Nephron (organoid): Measurements from ENCODE around the gene ZNF23.

Experiments
- H3K27ac Mint-ChIP-seq, 3 experiments: 2 replicates each; pipeline ENCODE4 v1.8.0; 2020; ENCODE audit warnings: mixed read lengths in 3 of 3, mild to moderate bottlenecking in 2 of 3, moderate library complexity in 1 of 3
- H3K27me3 Mint-ChIP-seq: 2 replicates; pipeline ENCODE4 v1.8.0; 2021; ENCODE audit warnings: low read depth, mild to moderate bottlenecking, moderate library complexity, mixed read lengths
- H3K36me3 Mint-ChIP-seq: 2 replicates; pipeline ENCODE4 v1.8.0; 2020; ENCODE audit warnings: low read depth, mixed read lengths
- H3K4me1 Mint-ChIP-seq: 2 replicates; pipeline ENCODE4 v1.8.0; 2020; ENCODE audit warnings: mixed read lengths
- H3K4me3 Mint-ChIP-seq, 3 experiments: 2 replicates each; pipeline ENCODE4 v1.8.0; 2020; ENCODE audit warnings: mild to moderate bottlenecking in 3 of 3, mixed read lengths in 3 of 3, moderate library complexity in 2 of 3
- H3K9me3 Mint-ChIP-seq: 2 replicates; pipeline ENCODE4 v1.8.0; 2020; ENCODE audit warnings: mixed read lengths
- TF ChIP-seq, protein P1 (sequence below), 3 experiments: fragments of 200-600 bp; sonication (generic); IDR thresholded peaks; one replicate each; pipeline ENCODE4 v1.5.0; 2021; ENCODE audit warnings: antibody characterized with exemption in 3 of 3; ENCODE audit not compliant: unreplicated experiment in 3 of 3

ZNF23 gene

GRCh38 chr16:71426069-71426879 lies 35.8 kb downstream of the ZNF23 start:
- Mint-ChIP-seq H3K4me1 (no peaks in the 10 kb centered on the region), H3K4me3 (peak overlapping the region; percentile 74 to 78 (median 74)), H3K36me3 (no peaks in the 10 kb centered on the region), H3K27me3 (peaks cover 73% of the 10 kb centered on the region), H3K9me3 (peaks cover 11% of the 10 kb centered on the region), H3K27ac (no peak overlapping the region)
- TF ChIP-seq, protein P1, sequence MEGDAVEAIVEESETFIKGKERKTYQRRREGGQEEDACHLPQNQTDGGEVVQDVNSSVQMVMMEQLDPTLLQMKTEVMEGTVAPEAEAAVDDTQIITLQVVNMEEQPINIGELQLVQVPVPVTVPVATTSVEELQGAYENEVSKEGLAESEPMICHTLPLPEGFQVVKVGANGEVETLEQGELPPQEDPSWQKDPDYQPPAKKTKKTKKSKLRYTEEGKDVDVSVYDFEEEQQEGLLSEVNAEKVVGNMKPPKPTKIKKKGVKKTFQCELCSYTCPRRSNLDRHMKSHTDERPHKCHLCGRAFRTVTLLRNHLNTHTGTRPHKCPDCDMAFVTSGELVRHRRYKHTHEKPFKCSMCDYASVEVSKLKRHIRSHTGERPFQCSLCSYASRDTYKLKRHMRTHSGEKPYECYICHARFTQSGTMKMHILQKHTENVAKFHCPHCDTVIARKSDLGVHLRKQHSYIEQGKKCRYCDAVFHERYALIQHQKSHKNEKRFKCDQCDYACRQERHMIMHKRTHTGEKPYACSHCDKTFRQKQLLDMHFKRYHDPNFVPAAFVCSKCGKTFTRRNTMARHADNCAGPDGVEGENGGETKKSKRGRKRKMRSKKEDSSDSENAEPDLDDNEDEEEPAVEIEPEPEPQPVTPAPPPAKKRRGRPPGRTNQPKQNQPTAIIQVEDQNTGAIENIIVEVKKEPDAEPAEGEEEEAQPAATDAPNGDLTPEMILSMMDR (IDR thresholded peaks at IDR 0.05; ENCODE audit: unreplicated experiment in 3 of 3): no peak

DNA sequence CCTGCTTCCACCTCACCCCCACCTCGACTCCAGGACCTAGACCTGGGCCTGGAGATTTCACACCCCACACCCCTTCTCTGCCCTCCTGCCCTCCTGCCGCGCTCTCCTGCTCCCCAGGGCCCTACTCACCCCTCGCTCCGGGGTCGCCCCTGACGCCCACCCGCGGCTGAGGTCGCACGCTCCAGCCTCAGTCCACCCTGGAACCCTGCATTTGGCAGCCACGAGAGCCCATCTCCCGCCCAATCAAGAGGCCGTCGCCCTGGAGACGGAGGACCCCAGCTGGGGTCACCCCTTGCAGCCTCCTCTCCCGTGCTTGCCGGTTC lies 36.3 kb downstream of the ZNF23 start:
- TF ChIP-seq, protein P1 (IDR thresholded peaks at IDR 0.05; ENCODE audit: unreplicated experiment in 3 of 3): no peak
- peak overlapping the region in 2 of 3 experiments; percentile 47 to 78 for H3K4me3 Mint-ChIP-seq
- no peaks in the 10 kb centered on the region for H3K4me1 Mint-ChIP-seq
- H3K36me3 Mint-ChIP-seq: no peaks in the 10 kb centered on the region
- peaks cover 11% of the 10 kb centered on the region for H3K9me3 Mint-ChIP-seq
- no peak overlapping the region for H3K27ac Mint-ChIP-seq
- H3K27me3 Mint-ChIP-seq: peaks cover 70% of the 10 kb centered on the region

DNA sequence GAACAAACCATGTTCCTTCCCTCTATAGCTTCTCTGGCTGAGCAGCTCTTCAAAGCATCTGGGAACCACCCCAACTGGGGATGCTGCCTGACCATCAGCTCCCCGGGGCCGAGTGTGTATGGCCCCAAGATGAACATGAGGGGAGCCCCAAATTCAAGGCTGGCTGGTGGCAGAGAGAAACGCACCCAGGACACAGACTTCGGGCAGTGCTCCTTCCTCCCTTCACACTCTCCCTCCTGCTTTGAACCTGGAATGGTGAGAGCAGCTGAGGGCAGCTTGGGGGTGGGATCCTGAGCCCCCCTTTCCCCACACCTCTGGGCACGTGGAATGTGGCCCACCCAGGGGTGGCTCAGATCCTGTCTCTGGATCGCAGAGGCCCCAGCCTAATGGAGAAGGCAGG lies 37.4 kb downstream of the ZNF23 start:
- Mint-ChIP-seq H3K4me1 (no peaks in the 10 kb centered on the region), H3K9me3 (peaks cover 14% of the 10 kb centered on the region)
- TF ChIP-seq, protein P1 (IDR thresholded peaks at IDR 0.05; ENCODE audit: unreplicated experiment in 3 of 3): no peak

DNA sequence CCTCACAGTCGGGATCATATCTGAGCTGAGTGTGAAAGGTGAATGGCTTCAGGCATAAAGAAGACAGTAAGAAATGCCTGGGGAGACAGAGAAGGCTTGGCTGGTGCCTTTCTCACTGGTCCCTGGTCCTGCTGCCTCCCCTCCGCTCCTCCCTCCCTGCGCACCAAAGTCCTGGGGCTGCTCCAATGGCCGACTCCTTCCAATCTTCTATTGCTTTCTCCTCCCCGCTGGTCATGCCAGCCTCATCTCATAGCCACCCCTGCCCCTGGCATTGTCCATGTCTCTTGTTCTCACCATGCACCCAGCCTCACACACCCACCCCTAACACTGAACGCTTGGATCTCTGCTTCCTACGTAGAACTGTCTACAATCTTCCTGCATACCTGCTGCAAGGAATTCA lies 38.2 kb downstream of the ZNF23 start:
- Mint-ChIP-seq H3K27me3 (peaks cover 62% of the 10 kb centered on the region), H3K4me3 (no peak overlapping the region), H3K4me1 (no peaks in the 10 kb centered on the region), H3K9me3 (peaks cover 12% of the 10 kb centered on the region), H3K36me3 (no peaks in the 10 kb centered on the region), H3K27ac (no peak overlapping the region)
- TF ChIP-seq, protein P1 (IDR thresholded peaks at IDR 0.05; ENCODE audit: unreplicated experiment in 3 of 3): no peak

More for the DNA sequence above, 37.4 kb downstream of the ZNF23 start:
- Mint-ChIP-seq H3K36me3 (no peaks in the 10 kb centered on the region), H3K27ac (no peak overlapping the region), H3K27me3 (peaks cover 62% of the 10 kb centered on the region), H3K4me3 (peak overlapping the region in 1 of 3 experiments; percentile 47)

DNA sequence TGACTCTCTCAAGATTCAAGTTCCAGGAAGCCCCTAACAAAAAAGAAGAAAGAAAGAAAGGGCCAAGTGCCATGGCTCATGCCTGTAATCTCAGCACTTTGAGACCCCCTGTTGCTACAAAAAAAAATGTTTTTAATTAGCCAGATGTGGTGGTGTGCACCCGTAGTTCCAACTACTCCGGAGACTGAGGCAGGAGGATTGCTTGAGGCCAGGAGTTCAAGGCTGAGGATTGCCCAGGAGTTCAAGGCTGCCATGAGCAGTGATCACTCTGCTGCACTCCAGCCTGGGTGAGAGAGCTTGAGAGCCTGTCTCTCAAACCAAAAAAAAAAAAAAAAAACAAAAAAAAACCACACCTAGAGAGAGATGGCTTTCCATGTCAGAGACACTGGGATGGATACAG lies 39.0 kb downstream of the ZNF23 start:
- Mint-ChIP-seq H3K4me3 (no peak overlapping the region), H3K36me3 (no peaks in the 10 kb centered on the region), H3K9me3 (peaks cover 8% of the 10 kb centered on the region), H3K27ac (no peak overlapping the region), H3K27me3 (peaks cover 63% of the 10 kb centered on the region), H3K4me1 (no peaks in the 10 kb centered on the region)
- TF ChIP-seq, protein P1 (IDR thresholded peaks at IDR 0.05; ENCODE audit: unreplicated experiment in 3 of 3): no peak

- H3K27me3 Mint-ChIP-seq: peaks cover 58% of the 10 kb centered on the region
- TF ChIP-seq, protein P1 (IDR thresholded peaks at IDR 0.05; ENCODE audit: unreplicated experiment in 3 of 3): no peak
These were observed 40.1 kb downstream of the ZNF23 start for GRCh38 chr16:71421911-71422310.

More at GRCh38 chr16:71421911-71422310, 40.1 kb downstream of the ZNF23 start:
- no peaks in the 10 kb centered on the region for H3K4me1 Mint-ChIP-seq
- H3K27ac Mint-ChIP-seq: no peak overlapping the region
- no peak overlapping the region for H3K4me3 Mint-ChIP-seq
- H3K9me3 Mint-ChIP-seq: peaks cover 7% of the 10 kb centered on the region
- H3K36me3 Mint-ChIP-seq: no peaks in the 10 kb centered on the region
